ENCODE data around the gene AQP3. TPM values are rescaled to one million over a fixed set of nuclear protein-coding genes. Genes with fewer than 3 reads are reported as not detected.
"Not testable (repeated sequence)": the region's sequence is repeated elsewhere in the genome, so short reads cannot be mapped to it uniquely, and the experiment has no call there.

AQP3 gene
- polyA plus RNA-seq, 3 donors: 36.4 to 207 (median 64.7) TPM

GRCh38 chr9:33397801-33398200 lies 49.6 kb downstream of the AQP3 start:
- DNase-seq (ENCODE audit: extremely low read depth in 1 of 11, low read depth in 9 of 11, low spot score in 4 of 11): not testable (repeated sequence)

GRCh38 chr9:33395159-33395879 lies 52.1 kb downstream of the AQP3 start:
- peak in 1 of 11 donors; percentile 62 for DNase-seq (ENCODE audit: extremely low read depth in 1 of 11, low read depth in 9 of 11, low spot score in 4 of 11)

GRCh38 chr9:33393986-33394385 lies 53.4 kb downstream of the AQP3 start:
- DNase-seq (ENCODE audit: extremely low read depth in 1 of 11, low read depth in 9 of 11, low spot score in 4 of 11): not testable (repeated sequence)

GRCh38 chr9:33393581-33393980 lies 53.8 kb downstream of the AQP3 start:
- no peak for DNase-seq (ENCODE audit: extremely low read depth in 1 of 11, low read depth in 9 of 11, low spot score in 4 of 11)

GRCh38 chr9:33392591-33393021 lies 54.8 kb downstream of the AQP3 start:
- not testable (repeated sequence) for DNase-seq (ENCODE audit: extremely low read depth in 1 of 11, low read depth in 9 of 11, low spot score in 4 of 11)

Other genes starting within 250 kb of the AQP3 start
- not detected for gene SPINK4, start 207.4 kb downstream of the AQP3 start, polyA plus RNA-seq (ENCODE audit: insufficient read length in 3 of 3)
- 10 to 100 TPM; 73.6 to 85.7 (median 79.5) TPM for gene BAG1, start 182.9 kb downstream of the AQP3 start, polyA plus RNA-seq (ENCODE audit: insufficient read length in 3 of 3)
- gene CHMP5, start 182.5 kb downstream of the AQP3 start, polyA plus RNA-seq (ENCODE audit: insufficient read length in 3 of 3): 100 to 1,000 TPM; 105 to 129 (median 106) TPM
- 10 to 100 TPM; 30.5 to 40.8 (median 35.0) TPM for gene NFX1, start 157.1 kb downstream of the AQP3 start, polyA plus RNA-seq (ENCODE audit: insufficient read length in 3 of 3)
- 10 to 100 TPM; 19.9 to 42.7 (median 23.6) TPM for gene AQP7, start 45.0 kb downstream of the AQP3 start, polyA plus RNA-seq (ENCODE audit: insufficient read length in 3 of 3)
- 10 to 100 TPM; 23.6 to 26.4 (median 25.2) TPM for gene NOL6, start 26.3 kb upstream of the AQP3 start, polyA plus RNA-seq (ENCODE audit: insufficient read length in 3 of 3)
- 1 to 10 TPM in 2 of 3 donors, under 1 TPM in 1; 0.53 to 1.7 (median 1.2) TPM for gene ANKRD18B, start 76.7 kb upstream of the AQP3 start, polyA plus RNA-seq (ENCODE audit: insufficient read length in 3 of 3)